ENCODE results near the gene GPS1. TPM values are rescaled to one million over a fixed set of nuclear protein-coding genes. Genes with fewer than 3 reads are reported as not detected.
A peak's percentile ranks its signal among the peaks of the same experiment; 100 is the strongest.

The GPS1 gene
- total RNA-seq, 1 donor from 2014 or later: 71.5 TPM

- H3K36me3 ChIP-seq: peaks cover 9% of the 10 kb centered on the region
Observed at GRCh38 chr17:82016061-82016874, 35.4 kb upstream of the GPS1 start.

GRCh38 chr17:82016875-82017459 is 34.7 kb upstream of the GPS1 start:
- DNase-seq (no peak), ATAC-seq (no peak)
- intact Hi-C loops (cut with DNase I): no loop called here
- no peak overlapping the region for H3K4me3 ChIP-seq
- peaks cover 3% of the 10 kb centered on the region for H3K36me3 ChIP-seq
- peaks cover 40% of the 10 kb centered on the region for H3K4me1 ChIP-seq
- no peak for TF ChIP-seq CTCF (IDR thresholded peaks at IDR 0.05)
- H3K27me3 ChIP-seq (ENCODE audit: low read depth): no peaks in the 10 kb centered on the region
- peak overlapping the region; percentile 31 for H3K27ac ChIP-seq
- no peaks in the 10 kb centered on the region for H3K9me3 ChIP-seq

More at GRCh38 chr17:82016061-82016874, 35.4 kb upstream of the GPS1 start:
- H3K4me3 ChIP-seq: no peak overlapping the region
- H3K27me3 ChIP-seq (ENCODE audit: low read depth): no peaks in the 10 kb centered on the region
- no peak for TF ChIP-seq CTCF (IDR thresholded peaks at IDR 0.05)
- intact Hi-C loops (cut with DNase I): no loop called here
- H3K9me3 ChIP-seq: no peaks in the 10 kb centered on the region
- peaks cover 33% of the 10 kb centered on the region for H3K4me1 ChIP-seq
- no peak overlapping the region for H3K27ac ChIP-seq
- DNase-seq (no peak), ATAC-seq (no peak)

GRCh38 chr17:82017612-82018151 is 34.0 kb upstream of the GPS1 start:
- DNase-seq (peak; percentile 75), ATAC-seq (peak in 1 of 2 donors; percentile 25)
- intact Hi-C loops (cut with DNase I): no loop called here
- Histone ChIP-seq H3K36me3 (no peaks in the 10 kb centered on the region), H3K27ac (peak overlapping the region; percentile 31), H3K4me1 (peaks cover 45% of the 10 kb centered on the region), H3K9me3 (no peaks in the 10 kb centered on the region), H3K4me3 (no peak overlapping the region), H3K27me3 (ENCODE audit: low read depth) (no peaks in the 10 kb centered on the region)
- TF ChIP-seq CTCF (IDR thresholded peaks at IDR 0.05): no peak

GRCh38 chr17:82018152-82018988 is 33.3 kb upstream of the GPS1 start:
- Histone ChIP-seq H3K27me3 (ENCODE audit: low read depth) (no peaks in the 10 kb centered on the region), H3K4me1 (peaks cover 41% of the 10 kb centered on the region), H3K9me3 (no peaks in the 10 kb centered on the region), H3K4me3 (no peak overlapping the region), H3K36me3 (no peaks in the 10 kb centered on the region), H3K27ac (peak overlapping the region; percentile 31)
- ATAC-seq: no peak
- TF ChIP-seq CTCF (IDR thresholded peaks at IDR 0.05): no peak
- intact Hi-C loops (cut with DNase I): no loop called here
- no peak for DNase-seq

GRCh38 chr17:82018989-82019689 is 32.6 kb upstream of the GPS1 start:
- Histone ChIP-seq H3K9me3 (no peaks in the 10 kb centered on the region), H3K36me3 (no peaks in the 10 kb centered on the region), H3K4me1 (peaks cover 49% of the 10 kb centered on the region), H3K4me3 (no peak overlapping the region), H3K27me3 (ENCODE audit: low read depth) (no peaks in the 10 kb centered on the region), H3K27ac (no peak overlapping the region)
- no peak for TF ChIP-seq CTCF (IDR thresholded peaks at IDR 0.05)
- intact Hi-C loops (cut with DNase I): no loop called here
- ATAC-seq: no peak
- no peak for DNase-seq

Measured in lower lobe of right lung (tissue), 2 donors.